GM12873 (cell line): ENCODE measurements around the gene APOBEC3A.

Experiments used
- TF ChIP-seq, protein P1 (sequence below): IDR thresholded peaks from 2 replicates; pipeline ENCODE4 v1.5.1; 2012; ENCODE audit warnings: low read depth, mild to moderate bottlenecking, moderate library complexity, low read length, control low read depth; ENCODE audit not compliant: insufficient read depth; ENCODE audit errors: missing control alignments

APOBEC3A gene

DNA sequence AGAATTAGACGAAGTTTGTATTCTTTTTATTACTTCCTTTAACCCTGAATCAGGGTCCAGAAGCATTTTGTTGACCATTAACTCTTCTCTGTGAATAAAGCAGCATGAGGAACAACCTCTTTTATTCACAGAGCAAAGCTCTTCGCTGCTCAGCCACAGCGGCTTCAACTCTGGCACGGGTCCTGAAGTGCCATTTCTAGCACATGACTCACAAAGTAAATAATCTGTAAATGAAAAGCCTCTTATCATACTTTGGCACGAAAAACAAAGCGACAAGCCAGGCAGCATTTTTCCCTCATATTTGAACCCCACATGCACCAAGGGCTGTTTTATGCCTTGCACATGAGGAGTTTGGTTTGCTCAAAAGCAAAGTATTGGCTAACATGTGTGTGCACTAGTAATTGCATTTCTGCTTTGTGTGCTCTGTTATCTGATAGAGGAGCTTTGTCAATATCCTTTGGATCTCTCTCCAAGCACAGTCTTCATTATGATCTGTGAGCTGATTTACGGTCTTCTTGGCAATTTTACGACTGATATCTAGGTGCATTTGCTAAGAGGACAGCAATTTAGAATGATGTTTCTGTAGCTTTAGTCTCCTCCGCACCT is 33.0 kb upstream of the APOBEC3A start:
- TF ChIP-seq, protein P1, sequence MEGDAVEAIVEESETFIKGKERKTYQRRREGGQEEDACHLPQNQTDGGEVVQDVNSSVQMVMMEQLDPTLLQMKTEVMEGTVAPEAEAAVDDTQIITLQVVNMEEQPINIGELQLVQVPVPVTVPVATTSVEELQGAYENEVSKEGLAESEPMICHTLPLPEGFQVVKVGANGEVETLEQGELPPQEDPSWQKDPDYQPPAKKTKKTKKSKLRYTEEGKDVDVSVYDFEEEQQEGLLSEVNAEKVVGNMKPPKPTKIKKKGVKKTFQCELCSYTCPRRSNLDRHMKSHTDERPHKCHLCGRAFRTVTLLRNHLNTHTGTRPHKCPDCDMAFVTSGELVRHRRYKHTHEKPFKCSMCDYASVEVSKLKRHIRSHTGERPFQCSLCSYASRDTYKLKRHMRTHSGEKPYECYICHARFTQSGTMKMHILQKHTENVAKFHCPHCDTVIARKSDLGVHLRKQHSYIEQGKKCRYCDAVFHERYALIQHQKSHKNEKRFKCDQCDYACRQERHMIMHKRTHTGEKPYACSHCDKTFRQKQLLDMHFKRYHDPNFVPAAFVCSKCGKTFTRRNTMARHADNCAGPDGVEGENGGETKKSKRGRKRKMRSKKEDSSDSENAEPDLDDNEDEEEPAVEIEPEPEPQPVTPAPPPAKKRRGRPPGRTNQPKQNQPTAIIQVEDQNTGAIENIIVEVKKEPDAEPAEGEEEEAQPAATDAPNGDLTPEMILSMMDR = no peak

DNA sequence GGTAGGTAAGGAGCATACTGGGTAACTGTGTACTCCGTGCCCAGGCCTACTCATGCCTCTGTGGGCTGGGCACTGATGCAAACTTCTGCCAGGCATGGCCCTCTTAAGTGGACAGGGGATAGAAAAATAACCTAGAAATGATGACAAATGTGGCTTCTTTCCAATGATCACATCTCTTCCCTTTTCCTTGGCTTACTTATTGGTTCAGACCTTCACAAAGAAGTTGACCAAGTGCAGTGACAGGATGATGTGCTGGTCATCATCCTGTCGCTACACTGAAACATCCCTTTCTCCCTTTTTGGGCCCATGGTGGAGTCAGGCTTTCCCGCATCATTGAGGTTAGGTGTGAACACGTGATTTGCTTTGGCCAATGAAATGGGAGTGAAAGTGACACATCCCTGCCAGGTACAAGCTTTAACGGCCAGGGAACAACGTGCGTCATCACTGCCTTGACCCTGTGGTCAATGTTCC is 31.8 kb upstream of the APOBEC3A start:
- TF ChIP-seq, protein P1 = no peak

DNA sequence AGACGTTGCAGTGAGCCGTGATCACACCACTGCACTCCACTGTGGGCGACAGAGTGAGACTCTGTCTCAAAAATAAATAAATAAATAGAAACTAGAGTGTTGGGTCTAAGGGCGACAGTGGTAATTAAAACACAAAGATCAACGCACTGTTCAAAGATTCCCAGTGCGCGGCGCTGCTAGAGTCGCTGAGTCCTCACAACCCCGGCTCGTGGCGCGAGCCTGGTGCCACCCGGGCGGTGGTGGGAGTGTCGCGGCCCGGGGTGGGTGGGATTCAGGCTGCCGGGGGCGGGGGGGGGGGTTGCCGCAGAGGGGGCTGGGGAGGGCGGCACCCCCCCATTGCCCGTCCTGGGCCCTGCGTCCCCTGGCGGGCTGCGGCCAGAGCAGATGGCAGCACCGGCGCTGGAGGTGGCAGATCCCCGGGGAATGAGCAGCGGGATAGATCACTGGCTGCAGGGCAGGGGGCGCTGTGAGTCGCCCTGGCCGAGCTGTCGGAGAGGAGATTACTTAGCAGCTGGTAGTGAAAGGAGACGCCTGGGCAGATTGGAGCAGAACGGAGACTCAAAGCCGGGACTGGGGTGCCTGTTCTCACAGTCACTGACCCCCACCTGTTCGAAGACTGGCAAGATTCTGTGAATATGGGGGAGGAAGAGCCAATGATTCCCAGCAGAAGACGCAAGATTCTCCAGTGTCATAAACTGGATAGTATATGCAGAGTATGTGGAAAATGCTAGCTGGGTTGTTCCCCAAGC is 30.2 kb upstream of the APOBEC3A start:
- TF ChIP-seq, protein P1 = peak; percentile 75

DNA sequence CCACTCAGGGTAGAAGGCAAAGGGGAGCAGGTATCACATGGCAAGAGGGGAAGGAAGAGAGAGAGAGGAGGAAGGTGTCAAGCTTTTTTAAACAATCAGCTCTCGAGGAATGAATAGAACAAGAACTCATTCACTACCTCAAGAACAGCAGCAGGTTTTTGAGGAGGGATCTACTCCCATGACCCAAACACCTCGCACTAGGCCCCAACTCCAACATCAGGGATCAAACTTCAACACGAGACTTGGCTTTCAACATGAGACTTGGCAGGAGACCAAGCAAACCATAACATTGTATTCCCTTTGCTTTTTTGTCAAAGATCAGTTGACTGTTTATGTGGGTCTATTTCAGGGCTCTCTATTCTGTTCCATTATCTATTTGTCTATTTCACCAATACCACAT is 26.9 kb upstream of the APOBEC3A start:
- TF ChIP-seq, protein P1 = no peak

DNA sequence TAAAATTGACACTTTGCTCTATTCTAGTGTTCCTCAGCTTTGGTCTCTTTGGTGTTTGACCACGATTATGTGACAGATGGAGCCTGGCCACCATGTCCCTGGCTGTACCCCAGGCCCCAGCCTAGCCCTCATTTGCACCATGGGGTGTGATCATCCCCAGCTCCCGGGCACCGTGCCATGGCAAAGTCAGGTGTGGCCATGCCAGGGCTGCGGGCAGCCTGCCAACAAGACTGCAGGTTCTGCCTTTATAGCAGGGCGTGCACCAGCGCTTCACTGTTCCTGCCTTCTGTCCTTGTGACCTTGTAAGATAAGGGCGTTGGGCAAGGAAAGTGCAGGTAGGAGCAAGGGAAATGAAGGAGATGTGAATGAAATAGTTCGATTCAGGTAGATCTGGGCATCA is 22.4 kb upstream of the APOBEC3A start:
- TF ChIP-seq, protein P1 = no peak

DNA sequence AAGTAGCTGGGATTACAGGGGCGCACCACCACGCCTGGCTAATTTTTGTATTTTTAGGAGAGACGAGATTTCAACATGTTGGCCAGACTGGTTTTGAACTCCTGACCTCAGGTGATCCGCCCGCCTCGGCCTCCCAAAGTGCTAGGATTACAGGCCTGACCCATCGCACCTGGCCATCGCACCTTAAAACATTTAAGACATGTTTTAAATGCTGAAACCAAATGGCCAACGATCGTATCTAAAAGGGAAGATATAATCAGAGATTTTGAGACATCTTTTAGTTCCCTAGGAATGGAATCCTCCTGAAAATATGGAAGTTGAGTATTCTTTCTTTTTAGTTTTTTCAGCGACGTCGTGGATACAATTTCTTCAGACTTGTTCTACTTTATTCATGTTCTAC is 21.8 kb upstream of the APOBEC3A start:
- TF ChIP-seq, protein P1 = no peak

DNA sequence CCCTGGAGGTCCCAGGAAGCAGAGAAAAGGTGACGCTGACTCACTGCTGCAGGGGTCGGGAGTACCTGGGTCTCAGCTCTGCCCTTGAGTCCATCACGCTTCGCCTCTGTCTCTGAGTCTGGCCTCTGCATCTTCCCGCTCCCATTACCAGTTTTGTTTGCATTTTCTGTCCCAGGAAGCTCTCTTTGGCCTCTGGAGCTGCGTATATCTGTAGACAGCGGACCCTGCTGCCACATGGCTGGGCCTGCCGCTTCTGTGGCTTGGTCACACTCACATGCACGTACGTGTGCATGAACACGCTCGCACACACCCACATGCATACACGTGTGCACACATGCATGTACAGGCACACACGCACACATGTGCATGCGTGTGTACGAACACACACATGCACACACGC is 20.8 kb upstream of the APOBEC3A start:
- TF ChIP-seq, protein P1 = no peak
